ENCODE measurements around the gene KCNQ1.

Gene KCNQ1

GRCh38 chr11:2752923-2753322 lies 308.1 kb downstream of the KCNQ1 start:
- TF ChIP-seq CTCF (IDR thresholded peaks at IDR 0.05), result no peak

- no peak for TF ChIP-seq CTCF (IDR thresholded peaks at IDR 0.05)
These were observed 309.2 kb downstream of the KCNQ1 start for GRCh38 chr11:2754008-2754407.

- TF ChIP-seq CTCF (IDR thresholded peaks at IDR 0.05), result no peak
These were observed 310.3 kb downstream of the KCNQ1 start for GRCh38 chr11:2755071-2755470.

GRCh38 chr11:2758751-2759150 lies 313.9 kb downstream of the KCNQ1 start:
- no peak for TF ChIP-seq CTCF (IDR thresholded peaks at IDR 0.05)

GRCh38 chr11:2759228-2760195 lies 314.7 kb downstream of the KCNQ1 start:
- TF ChIP-seq CTCF (IDR thresholded peaks at IDR 0.05), result no peak

GRCh38 chr11:2760196-2760871 lies 315.5 kb downstream of the KCNQ1 start:
- TF ChIP-seq CTCF (IDR thresholded peaks at IDR 0.05), result no peak

- no peak for TF ChIP-seq CTCF (IDR thresholded peaks at IDR 0.05)
These were observed 316.6 kb downstream of the KCNQ1 start for GRCh38 chr11:2761131-2762030.
